ENCODE results near the gene PHACTR1.
"Not testable (repeated sequence)": the region's sequence is repeated elsewhere in the genome, so short reads cannot be mapped to it uniquely, and the experiment has no call there.

- not testable (repeated sequence) for TF ChIP-seq CTCF (IDR thresholded peaks at IDR 0.05; ENCODE audit: low read length); EZH2 (IDR thresholded peaks at IDR 0.05; ENCODE audit: borderline replicate concordance, low read length)
These were observed 609.5 kb downstream of the PHACTR1 start for GRCh38 chr6:13326031-13326586.

Measured in OCI-LY1 (cell line).